ENCODE data around the gene BRD9.

- no peak for TF ChIP-seq CTCF (IDR thresholded peaks at IDR 0.05)
- no peak for TF ChIP-seq POLR2A (IDR thresholded peaks at IDR 0.05)
- no peak for TF ChIP-seq EP300 (IDR thresholded peaks at IDR 0.05; ENCODE audit: low read depth)
- no peak for TF ChIP-seq POLR2AphosphoS5 (IDR thresholded peaks at IDR 0.05)
Observed at GRCh38 chr5:875931-876330, 16.7 kb downstream of the BRD9 start.

Data from transverse colon (tissue), 4 donors.